GM18873 (cell line): Measurements from ENCODE around the gene ADARB1.

Experiments used
- ATAC-seq: cut with Tn5 transposase; IDR thresholded peaks from one replicate; pipeline ENCODE4 v1.9.1; 2021; ENCODE audit warnings: mild to moderate bottlenecking, moderate library complexity, moderate number of reproducible peaks; ENCODE audit not compliant: unreplicated experiment, low FRiP score

ADARB1 gene

DNA sequence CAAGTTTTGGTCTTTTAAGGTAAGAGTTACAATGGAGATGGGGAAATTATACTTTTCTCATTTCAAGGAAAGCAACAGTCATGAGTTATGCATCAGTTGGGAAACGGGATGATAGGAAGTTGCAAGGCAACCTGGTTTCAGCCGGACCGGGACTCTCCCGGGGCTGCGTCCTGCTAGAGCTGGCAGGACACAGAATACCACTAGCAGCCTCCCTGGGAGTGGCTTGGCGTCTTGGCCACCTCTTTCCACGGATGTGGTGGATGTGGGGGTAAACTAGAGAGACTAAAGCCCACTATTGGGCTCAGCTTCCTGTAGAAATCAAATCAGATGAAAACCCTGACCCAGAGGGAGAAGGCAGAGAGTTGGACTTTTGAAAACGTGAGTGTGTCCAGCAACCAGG lies 71.9 kb downstream of the ADARB1 start:
- no peak for ATAC-seq

DNA sequence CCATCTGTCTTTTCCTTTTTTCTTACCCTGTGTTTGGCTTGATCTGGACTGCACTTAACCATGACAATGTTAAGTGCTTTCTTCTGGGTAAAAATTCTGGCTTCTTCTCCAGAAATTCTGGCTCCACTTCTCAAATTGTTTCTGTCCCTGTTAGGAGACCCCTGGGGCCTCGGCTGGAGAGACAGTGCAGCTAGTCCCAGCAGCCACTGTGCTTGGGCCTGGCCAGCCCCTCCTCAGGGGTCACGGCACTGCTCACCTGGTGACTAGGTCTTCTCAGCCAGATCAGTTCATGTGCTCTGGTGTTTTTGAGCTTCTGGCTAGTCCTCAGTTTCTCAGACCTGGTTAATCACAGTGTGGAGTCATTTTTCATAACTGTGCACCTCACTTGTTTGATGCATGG lies 72.4 kb downstream of the ADARB1 start:
- no peak for ATAC-seq

DNA sequence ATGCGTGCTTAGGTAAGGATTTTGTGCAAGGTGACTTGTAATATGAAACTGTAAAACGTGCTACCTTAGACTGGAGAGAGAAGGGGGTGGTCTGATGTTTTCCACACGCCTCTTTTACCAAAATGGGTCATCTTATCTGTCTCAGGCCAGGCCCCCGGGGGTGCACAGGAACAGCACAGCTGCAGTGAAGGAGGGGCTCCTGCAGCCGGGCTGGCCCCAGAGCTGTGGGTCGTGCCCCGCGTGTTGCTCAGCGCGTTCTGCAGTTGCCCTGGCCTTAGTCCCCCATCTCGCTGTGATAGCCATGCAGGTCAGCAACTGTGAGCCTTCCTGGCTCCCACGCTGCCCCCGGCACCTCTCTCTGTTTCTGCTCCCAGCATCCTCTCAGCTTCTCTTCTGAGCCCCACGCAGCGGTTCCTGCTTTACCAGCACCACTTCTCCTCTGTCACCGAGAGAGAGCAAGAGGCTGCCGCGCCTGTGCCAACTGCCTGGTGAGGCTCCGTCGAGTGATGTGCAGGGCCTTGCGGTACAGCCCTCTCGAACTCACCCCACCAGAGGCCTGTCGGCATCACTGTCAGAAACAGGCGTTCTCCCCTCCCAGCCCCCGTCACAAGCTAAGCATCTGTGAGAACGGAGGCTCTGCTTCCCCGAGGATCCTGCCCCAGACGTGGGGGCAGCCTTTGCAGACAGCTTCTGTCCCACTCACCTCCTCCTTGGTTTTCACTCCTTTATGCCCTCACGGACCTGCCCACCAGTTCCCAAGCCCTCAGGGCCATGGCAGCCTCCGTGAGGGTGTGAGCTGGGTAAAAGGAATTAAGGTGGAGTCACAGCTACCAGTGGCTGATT lies 73.3 kb downstream of the ADARB1 start:
- ATAC-seq, result no peak

DNA sequence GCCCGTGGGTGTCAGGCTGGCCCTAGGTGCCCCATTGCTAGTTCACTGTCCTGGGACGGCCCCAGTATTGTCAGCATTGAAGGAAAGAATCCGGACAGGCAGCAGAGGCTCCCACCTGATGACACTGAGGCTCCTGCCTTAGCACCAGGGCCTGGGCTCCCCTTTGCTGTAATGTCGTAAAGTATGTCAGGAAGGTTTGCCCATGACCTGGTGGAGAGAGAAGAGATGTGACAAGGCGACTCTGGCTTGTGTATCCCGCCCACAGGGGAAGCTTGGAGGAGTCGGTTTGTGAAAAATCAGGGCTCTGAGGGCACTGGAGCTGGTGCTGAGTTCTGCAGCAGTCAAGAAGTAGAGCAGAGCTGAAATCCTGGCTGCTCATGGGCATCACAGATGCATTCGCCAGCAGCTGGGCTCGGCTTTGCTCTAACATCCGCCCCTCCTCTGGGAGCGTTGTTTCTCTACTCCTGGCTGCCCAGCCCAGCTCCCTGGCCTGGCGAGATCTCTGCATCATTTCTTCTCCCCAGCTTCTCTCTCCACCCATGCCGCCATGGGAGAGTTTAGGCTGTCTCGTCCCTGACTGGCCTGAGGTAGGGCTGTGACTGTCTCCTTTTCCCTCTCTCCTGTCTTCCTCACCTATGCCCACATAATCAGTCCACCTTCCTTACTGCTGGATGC lies 74.1 kb downstream of the ADARB1 start:
- no peak for ATAC-seq

DNA sequence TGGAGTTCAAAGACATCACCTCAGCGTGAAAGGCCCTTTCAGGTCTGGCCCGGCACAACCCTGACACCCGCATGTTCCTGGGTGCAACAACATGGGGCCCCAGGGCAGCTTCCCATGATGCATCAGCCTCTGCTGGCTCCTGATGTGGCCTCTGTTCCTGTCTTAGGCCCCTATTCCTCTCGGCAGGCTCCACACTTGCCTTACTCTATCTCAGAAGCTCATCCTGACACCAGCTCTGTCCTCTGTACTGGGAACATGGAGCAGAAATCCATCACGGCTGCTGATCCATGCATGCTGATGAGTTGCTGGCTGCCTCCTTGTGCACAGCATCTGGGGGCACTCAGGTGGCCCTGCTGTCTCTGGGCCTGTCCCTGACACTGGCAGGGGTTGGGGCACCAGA lies 74.6 kb downstream of the ADARB1 start:
- ATAC-seq, result no peak

DNA sequence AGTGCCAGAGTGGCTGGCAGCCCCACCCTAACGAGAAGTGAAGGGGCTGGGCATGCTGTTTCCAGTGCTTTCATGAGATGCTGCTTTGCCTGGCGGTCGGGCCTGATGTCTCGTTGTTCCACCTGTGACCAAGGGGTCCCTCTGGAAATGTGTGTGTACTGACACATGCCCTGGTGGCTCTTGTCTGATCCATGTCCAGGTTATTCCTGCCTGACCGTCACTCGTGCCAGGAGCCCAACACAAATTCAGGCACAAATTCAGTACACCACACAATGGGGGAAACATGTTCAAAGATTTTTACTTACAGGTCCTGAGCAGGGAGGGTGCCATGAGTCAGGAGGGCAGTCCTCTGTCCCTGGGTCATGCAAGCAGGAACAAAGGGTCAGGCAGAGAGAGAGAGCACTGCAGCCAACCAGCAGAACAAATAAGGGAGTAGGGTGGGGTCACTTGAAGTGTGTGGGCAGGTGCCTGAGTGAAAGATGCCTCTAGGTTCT lies 76.3 kb downstream of the ADARB1 start:
- ATAC-seq, result no peak

DNA sequence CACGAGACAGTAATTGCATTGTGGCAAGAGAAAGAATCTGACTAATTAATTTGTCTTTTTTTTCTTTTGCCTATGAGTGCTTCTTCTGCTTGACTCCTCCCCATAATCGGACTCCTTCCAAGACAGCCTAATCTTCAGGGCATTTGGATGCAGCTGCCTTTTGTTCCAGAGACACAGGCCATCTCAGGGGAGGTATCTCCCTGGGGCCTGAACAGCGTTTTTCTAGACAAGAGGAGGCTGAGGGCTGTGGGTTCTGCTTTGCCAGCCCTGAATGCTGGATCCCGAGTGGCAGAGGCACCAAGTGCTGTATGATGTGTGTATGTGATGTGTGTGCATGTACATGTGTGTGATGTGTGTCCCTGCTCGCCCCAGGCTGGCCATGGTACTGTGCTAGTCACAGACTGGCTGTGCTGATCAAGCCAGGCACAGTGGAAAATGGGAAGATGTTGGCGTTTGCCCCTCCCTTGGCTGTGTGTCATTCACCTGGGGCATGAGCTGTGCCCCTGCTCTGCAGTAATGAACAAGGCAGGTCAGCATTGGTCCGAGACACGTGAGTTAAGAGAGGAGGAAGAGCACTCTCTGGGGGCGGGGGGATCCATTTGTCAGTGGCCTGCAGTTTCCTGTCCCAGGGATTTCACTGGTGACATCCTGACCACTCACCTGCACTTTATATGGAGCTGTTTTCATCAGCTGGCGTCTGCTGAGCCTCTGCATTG lies 77.2 kb downstream of the ADARB1 start:
- no peak for ATAC-seq

DNA sequence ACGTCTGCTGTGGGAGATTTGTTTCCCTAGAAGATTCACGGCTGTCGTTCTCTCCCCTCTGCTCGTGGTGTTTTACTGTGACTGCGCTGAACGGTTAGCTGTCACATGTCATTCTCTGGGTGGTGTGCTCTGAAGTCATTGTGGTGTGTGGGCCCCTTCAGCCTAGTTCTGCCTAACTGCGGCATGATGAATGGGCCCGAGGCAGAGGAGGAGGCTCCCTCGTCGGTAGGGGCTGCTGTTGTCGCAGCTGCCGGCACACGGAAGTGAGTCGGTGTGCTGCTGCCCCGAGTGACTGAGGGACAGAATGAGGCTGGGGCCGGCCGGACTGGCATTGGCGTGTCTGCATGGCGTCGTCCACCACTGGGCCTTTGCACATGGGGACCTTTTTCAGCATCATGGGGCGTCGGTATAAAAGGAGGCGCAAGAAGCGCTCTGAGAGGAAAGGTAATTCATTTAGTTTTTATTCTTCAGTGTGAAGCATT lies 77.9 kb downstream of the ADARB1 start:
- ATAC-seq, result no peak

DNA sequence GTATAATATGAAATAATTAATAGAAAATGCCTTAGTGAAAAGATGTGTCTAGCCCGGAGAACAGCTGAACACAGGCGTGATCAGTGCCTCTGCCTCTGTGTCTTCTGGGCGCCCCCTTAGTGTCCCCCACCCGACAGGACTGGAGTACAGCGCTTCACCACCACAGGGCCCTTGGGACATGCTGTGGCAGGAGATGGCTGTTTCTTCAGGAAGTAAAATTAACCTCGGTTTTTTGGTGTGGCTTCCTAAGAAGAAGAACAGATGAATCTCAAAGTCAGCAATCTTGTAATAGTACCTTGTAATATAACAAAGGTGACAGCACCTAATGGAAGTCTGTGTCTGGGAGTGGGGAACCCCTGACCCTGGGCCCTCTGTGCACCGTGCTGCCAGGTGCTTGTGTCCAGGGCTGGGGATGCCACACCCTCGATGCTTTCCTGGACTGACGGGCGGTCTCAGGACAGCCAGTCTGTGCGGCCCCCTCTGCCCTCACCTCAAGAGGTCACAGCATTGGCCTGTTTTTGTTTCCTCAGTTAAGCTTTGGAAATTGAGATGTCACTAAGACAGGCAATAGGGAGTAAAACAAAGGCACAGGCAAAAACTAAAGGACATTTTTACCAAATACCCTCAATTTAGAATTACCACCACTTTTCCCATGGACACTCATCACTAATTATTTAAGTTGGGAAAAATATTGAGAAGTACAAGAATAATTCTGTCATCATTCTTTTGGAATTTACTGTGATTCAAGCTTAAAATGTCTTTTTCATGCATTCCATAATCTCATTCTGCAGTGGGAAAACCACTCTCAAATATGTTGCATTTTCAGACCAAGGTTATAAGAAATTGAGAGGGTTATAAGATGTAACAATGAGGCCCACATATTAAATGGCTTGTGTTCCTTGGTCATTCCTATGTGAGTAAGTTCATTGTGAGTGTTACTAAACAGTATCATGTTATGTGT lies 79.3 kb downstream of the ADARB1 start:
- no peak for ATAC-seq

DNA sequence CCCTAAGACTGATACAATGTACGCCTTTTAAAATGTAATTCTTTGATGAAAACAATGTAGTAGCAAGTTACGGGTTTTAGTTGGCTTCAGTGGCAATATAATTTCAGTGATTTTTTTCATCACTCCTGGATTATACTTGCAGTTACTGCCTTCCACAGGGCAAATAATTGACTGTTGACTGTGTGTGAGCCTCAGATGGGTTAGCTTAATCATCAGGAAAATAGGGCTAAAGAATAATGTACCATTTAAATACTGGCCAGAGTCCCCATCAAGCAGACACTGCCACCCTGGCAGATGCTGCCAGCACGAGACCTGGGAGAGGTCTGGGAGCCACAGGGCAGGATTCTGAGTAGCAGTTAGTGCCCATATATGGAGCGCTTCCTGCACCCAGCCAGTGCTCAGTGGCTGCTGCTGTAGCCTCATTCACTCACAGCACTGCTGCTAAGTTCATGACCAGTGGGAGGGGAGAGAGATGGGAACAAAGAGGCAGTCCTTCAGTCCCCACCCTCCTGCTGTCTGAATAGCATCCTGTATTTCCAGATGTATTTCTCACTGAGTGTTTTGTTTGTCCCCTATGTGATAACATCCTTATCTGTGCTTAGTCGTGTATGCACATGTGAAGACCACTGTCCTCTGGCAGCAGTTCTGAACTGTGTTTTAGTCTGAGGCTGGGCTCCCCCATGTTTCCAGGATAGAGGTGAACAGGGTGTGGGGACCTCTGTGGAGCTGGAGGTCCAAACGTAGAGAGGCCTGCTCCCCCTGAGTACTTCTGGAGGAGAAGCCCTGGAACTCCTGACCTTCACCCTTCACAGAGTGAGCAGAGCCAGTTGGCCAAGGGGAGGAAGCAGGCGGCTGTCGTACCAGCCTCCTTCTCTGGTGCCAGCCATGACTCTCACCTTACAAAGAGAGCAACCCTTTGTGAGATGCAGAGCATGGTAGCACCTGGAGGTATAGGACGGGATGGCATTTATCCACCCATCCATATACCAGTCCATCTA lies 80.4 kb downstream of the ADARB1 start:
- ATAC-seq, result no peak

DNA sequence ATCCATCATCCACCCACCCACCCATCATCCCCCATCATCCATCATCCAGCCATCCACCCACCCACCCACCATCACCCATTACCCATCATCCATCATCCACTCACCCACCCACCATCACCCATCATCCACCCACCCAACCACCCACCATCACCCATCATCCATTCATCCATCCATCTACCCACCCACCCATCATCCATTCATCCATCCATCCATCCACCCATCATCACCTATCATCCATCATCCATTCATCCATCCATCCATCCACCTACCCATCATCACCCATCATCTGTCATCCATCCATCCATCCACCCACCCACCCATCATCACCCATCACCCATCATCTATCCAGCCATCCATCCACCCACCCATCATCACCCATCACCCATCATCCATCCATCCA lies 81.5 kb downstream of the ADARB1 start:
- ATAC-seq, result no peak

DNA sequence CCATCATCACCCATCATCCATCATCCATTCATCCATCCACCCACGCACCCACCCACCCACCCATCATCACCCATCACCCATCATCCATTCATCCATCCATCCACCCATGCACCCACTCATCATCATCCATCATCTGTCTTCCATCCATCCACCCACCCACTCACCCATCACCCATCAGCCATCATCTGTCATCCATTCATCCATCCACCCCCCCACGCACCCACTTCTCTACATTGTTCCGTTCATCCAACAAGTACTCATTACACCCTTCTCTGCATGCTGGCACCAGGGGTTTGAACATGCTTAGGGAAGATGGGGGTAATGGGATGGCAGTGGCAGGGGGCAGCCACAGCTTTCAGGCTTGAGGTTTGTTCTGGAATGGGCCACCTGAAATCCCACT lies 82.1 kb downstream of the ADARB1 start:
- no peak for ATAC-seq

DNA sequence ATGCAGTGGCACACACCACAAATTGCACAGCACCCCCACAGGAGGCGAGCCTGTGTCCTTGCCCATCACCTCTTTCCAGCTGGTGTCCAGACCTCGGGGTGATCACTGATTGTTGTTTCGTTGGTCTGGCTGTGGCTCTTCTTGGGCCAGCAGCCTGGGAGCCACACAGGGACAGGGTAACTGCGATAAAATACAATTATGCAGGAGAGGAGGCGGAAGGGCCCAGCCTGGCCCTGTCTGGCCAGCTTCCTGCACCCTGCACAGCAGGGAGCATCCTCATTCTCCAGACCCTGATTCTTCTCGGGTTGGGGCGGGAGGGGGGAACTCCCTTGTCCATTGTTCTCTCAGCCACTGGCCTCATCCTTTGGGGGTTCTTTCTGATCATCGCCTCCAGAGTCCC lies 83.6 kb downstream of the ADARB1 start:
- no peak for ATAC-seq

DNA sequence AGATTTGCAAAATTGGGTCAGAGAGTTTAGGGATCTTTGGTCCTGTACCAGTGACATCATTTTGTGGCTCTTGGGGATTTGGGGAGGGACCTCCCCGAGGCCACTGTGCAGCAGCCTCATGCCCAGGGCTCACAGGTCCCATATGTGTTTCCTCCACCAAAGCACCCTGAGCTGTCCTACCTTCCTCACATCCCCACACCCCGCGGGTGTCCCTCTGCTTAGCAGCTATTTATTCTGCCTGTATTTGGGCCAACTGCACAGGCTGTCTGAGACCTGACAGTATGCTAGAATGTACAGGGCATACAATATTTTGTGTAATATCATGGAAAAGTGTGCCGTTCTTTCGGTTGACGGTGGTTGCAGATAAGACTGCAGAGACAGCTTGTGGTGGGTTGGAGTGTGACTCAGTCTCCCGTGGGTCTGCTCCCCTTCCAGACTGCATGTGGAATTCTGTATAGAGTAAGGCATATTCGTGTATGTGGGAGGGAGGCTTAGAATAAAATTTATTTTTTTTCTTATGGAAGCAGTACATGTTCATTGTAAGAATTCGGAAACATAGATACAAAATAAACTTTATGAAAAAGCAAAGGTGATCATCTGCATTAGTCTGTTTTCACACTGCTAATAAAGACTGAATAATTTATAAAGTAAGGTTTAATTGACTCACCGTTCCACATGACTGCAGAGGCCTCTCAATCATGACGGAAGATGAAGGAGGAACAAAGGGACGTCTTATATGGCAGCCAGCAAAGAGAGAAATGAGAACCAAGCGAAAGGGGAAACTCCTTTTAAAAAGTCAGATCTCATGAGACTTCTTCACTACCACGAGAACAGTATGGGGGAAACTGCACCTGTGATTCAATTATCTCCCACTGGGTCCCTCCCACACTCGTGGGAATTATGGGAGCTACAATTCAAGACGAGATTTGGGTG lies 84.4 kb downstream of the ADARB1 start:
- ATAC-seq, result no peak

DNA sequence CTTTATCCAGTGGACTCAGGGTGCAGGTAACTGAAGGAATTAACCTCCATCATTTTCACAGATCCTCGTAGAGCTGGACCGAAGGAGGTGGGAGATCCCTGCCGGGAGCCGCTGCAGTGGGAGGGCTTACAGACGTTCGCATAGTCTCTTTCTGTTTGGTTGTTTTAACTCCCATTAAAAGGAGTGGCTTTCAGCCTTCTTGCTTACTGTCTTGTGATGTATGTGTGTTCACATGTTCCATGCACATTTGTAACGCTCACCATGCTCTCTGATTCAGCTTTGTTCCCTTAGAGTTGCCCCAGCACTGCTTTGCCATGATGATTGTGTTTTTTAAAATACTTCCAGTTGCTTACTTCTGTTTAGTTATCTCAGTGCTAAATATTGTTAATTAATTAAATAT lies 85.8 kb downstream of the ADARB1 start:
- no peak for ATAC-seq

DNA sequence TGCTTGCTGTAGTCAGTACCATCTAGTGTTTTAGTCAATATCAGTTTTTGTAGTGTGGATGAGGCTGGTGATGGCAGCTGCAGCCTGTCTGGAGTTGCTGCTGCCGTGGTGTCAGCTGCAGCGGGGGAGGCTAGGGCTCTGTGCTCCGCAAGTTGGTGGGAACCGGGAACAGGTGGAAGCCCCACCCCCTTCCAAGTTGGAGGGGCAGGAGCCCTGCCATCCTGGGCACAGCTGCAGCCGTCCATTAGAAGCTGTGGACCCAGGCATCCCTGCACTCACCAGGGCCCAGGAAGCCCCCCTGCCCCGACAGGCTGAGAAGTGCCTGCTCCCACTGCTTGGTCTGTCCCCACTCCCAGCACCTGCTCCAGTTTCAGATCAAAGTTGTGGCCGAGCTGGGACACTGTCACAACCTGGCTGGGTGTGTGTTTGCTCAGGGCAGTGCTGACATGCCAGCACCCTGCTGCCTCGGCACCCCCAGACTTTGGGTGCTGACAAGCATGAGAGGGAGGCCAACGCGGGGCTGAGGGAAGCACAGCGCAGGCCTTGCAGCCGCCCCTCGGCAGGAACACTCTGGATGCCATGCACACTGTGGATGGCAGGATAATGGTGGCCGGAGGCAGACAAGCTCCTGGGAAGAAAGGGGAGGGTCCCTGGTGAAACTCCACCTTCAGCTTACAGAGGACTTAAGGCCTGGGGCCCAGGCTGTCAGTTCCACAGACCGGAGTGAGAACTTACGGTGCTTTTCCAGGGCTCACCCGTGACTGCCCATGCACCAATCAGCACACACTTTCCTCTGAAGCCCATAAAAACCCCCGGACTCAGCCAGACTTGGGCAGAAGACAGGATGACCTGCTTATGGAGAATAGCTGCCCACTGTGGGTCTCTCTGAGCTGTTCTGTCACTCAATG lies 86.9 kb downstream of the ADARB1 start:
- no peak for ATAC-seq

DNA sequence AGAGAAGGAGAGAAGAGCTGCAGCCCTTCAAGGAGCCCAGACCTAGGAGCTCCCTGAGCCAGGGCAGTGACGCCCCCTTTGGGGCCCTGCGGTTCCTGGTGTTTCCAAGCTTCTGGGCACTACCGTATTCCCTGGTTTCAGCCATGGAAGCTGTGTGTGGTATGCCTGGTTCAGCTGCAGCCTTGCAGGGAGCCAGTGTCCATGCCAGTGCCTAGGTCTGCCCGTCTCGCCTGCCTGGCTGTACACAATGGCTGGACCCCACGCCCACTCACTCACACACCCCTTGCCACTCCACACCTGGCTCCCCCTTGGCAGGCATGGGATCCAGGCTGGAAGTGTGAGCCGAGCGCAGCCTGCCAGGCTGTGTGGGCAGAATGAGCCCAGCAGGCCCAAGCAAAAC lies 87.7 kb downstream of the ADARB1 start:
- ATAC-seq, result no peak
